DOHH2 (cell line): ENCODE results near the gene AHSG.

Source experiments
- CTCF ChIP-seq: fragments of 200-600 bp; sonication (generic); IDR thresholded peaks from one replicate; pipeline ENCODE4 v1.5.1; 2014; ENCODE audit warnings: antibody characterized with exemption, mild to moderate bottlenecking, low read depth, low read length; ENCODE audit not compliant: poor library complexity, severe bottlenecking
- EZH2phosphoT487 ChIP-seq: fragments of 200-600 bp; sonication (generic); IDR thresholded peaks from 2 replicates; pipeline ENCODE4 v1.6.1; 2017; ENCODE audit warnings: borderline replicate concordance, mild to moderate bottlenecking, antibody characterized with exemption, low read length, moderate library complexity, mixed read lengths

DNA sequence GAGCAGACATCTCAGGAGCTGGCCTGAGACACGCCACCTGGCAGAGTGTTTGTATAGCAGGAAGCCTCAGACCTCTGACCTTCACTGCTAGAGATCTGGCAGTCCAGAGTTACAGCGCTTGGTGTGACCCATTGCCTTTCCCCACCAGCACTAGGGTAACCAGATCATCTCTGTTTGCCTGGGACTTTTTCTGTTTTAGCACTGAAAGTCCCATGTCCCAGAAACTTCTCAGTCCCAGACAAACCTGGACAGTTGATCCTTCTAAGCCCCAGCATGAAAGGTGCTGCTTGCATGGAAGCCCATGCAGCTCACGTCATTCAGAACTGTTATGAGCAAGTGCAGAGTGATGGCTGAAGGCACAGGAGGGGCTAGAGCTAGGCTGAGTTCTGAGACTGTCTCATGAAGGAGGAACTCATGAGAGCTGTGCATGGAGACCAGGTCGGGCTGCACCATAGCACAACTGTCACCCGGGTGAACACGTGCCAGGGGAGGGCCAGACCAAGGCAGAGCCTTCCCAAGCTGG is 18.2 kb upstream of the AHSG start:
- TF ChIP-seq CTCF (no peak), EZH2phosphoT487 (no peak)
